GM10248 (cell line): ENCODE measurements around the gene RYR3.

Experiments
- CTCF ChIA-PET: fragments of 300-600 bp; sonication (Branson Sonifier 250); formaldehyde crosslinking; extraction: SDS; loops from one replicate; lab custom pipeline; 2021; ENCODE audit warnings: antibody characterized with exemption; lab: Yijun Ruan, JAX
- POLR2A ChIA-PET: fragments of 350-650 bp; sonication (Branson Sonifier 250); formaldehyde crosslinking; extraction: SDS; loops from one replicate; lab custom pipeline; 2020; ENCODE audit warnings: antibody characterized with exemption; lab: Yijun Ruan, JAX
- DNase-seq: peaks from one replicate; pipeline ENCODE4 v3.0.0; 2012; ENCODE audit errors: extremely low spot score
- CTCF ChIP-seq: IDR thresholded peaks from 2 replicates; pipeline ENCODE4 v1.5.1; 2012; ENCODE audit warnings: mild to moderate bottlenecking, low read depth; ENCODE audit errors: extremely low read depth, missing control alignments, control extremely low read depth

Gene RYR3

GRCh38 chr15:33369941-33370622 is 59.3 kb downstream of the RYR3 start:
- POLR2A ChIA-PET = no interaction called here
- CTCF ChIA-PET = no interaction called here
- TF ChIP-seq CTCF = no peak
- no peak for DNase-seq

- CTCF ChIA-PET = no interaction called here
- no peak for DNase-seq
- TF ChIP-seq CTCF = no peak
- POLR2A ChIA-PET = no interaction called here
Observed at GRCh38 chr15:33370623-33371020, 59.9 kb downstream of the RYR3 start.

GRCh38 chr15:33371159-33371558 is 60.4 kb downstream of the RYR3 start:
- TF ChIP-seq CTCF = no peak
- ChIA-PET POLR2A (no interaction called here), CTCF (no interaction called here)
- no peak for DNase-seq

GRCh38 chr15:33374226-33374914 is 63.6 kb downstream of the RYR3 start:
- TF ChIP-seq CTCF = no peak
- POLR2A ChIA-PET = no interaction called here
- CTCF ChIA-PET = no interaction called here
- no peak for DNase-seq

GRCh38 chr15:33375236-33375635 is 64.5 kb downstream of the RYR3 start:
- DNase-seq = no peak
- POLR2A ChIA-PET = no interaction called here
- CTCF ChIA-PET = no interaction called here
- no peak for TF ChIP-seq CTCF

GRCh38 chr15:33377204-33377603 is 66.4 kb downstream of the RYR3 start:
- no peak for DNase-seq
- no peak for TF ChIP-seq CTCF
- POLR2A ChIA-PET = no interaction called here
- CTCF ChIA-PET = no interaction called here
